ENCODE results near the gene DAB2IP. TPM values are rescaled to one million over a fixed set of nuclear protein-coding genes. Genes with fewer than 3 reads are reported as not detected.

Gene DAB2IP
- total and polyA plus RNA-seq, 8 donors, result 17.5 to 303 (median 45.6) TPM

DNA sequence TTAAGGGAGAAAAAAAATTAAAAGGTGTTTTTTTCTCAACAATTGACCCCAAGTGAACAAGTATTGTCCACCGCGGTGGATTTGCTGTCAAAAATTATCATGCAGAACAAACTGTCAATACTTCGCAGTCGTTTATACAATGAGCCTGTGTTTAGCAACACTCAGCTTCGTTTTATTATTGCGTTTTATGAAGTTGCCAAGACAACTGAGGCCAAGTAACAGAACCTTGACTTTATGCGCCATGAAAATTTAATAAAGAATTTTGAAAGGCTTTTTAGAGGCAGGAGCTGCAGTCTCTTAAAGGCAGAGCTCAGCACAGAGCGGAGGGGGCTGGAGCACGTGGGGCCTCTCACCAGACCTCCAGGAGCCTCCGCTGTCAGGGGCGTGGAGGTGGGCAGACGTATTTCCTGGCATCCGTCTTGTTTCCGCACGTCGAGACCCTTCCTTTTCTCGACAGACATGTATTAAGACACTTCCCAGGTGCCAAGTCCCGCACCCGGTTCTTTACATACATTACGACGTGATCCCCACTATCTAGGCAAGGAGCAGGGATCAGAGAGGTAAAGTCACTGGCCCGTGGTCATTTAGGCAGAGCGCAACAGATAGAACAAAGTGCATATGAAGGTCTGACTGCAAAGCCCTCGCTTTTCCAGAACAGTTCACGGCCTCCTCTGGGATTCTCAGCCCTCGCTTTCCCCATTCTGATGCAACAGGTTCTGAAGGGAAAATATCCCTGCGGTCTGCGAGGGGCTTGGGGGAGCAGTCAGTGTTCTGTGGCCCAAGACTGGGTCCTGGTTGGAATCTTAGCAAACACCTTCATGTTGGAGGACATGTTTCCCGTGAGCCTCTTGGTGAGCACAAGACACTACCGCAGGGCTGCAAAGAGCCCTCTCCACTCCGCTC, 164.4 kb downstream of the DAB2IP start:
- Histone ChIP-seq H3K9me3 (no peaks in the 10 kb centered on the region), H3K4me3 (no peak overlapping the region), H3K27ac (no peak overlapping the region), H3K27me3 (no peaks in the 10 kb centered on the region), H3K4me1 (peaks cover 0 to 3% (median 0%) of the 10 kb centered on the region in 4 donors), H3K36me3 (no peaks in the 10 kb centered on the region)
- intact Hi-C loops (cut with DNase I; ENCODE audit: low total_unique reads), result no loop called here
- TF ChIP-seq, protein P1, sequence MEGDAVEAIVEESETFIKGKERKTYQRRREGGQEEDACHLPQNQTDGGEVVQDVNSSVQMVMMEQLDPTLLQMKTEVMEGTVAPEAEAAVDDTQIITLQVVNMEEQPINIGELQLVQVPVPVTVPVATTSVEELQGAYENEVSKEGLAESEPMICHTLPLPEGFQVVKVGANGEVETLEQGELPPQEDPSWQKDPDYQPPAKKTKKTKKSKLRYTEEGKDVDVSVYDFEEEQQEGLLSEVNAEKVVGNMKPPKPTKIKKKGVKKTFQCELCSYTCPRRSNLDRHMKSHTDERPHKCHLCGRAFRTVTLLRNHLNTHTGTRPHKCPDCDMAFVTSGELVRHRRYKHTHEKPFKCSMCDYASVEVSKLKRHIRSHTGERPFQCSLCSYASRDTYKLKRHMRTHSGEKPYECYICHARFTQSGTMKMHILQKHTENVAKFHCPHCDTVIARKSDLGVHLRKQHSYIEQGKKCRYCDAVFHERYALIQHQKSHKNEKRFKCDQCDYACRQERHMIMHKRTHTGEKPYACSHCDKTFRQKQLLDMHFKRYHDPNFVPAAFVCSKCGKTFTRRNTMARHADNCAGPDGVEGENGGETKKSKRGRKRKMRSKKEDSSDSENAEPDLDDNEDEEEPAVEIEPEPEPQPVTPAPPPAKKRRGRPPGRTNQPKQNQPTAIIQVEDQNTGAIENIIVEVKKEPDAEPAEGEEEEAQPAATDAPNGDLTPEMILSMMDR (IDR thresholded peaks at IDR 0.05), result no peak
- TF ChIP-seq POLR2A (IDR thresholded peaks at IDR 0.05) (no peak), EP300 (IDR thresholded peaks at IDR 0.05) (no peak), POLR2AphosphoS5 (IDR thresholded peaks at IDR 0.05) (no peak)
- WGBS, 5 donors, result 81 to 85% (median 84%) methylated on average over 31 of the region's 31 CpGs
- no peak for DNase-seq

DNA sequence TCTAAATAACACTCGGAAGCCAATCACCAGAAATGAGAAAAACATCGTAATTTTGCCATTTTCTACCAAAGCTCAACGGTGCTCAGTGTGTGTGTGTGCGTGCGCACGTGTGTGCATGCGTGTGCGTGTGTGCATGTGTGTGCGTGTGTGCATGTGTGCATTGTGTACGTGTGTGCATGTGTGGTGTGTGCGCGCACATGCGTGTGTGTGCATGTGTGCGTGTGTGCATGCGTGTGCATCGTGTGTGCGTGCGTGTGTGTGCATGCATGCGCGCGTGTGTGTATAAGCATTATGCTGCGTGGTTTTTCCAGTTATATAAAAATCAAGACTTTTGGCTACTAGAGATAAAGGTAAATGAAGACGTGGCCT, 165.0 kb downstream of the DAB2IP start:
- Histone ChIP-seq H3K4me3 (no peak overlapping the region), H3K27me3 (no peaks in the 10 kb centered on the region), H3K9me3 (no peaks in the 10 kb centered on the region), H3K27ac (no peak overlapping the region), H3K4me1 (peaks cover 0 to 3% (median 0%) of the 10 kb centered on the region in 4 donors), H3K36me3 (no peaks in the 10 kb centered on the region)
- DNase-seq, result no peak
- 85 to 94% (median 89%) methylated on average over 23 of the region's 23 CpGs for WGBS, 5 donors
- TF ChIP-seq EP300 (IDR thresholded peaks at IDR 0.05) (no peak), POLR2AphosphoS5 (IDR thresholded peaks at IDR 0.05) (no peak), POLR2A (IDR thresholded peaks at IDR 0.05) (no peak)
- TF ChIP-seq, protein P1 (IDR thresholded peaks at IDR 0.05), result no peak
- intact Hi-C loops (cut with DNase I; ENCODE audit: low total_unique reads), result no loop called here

DNA sequence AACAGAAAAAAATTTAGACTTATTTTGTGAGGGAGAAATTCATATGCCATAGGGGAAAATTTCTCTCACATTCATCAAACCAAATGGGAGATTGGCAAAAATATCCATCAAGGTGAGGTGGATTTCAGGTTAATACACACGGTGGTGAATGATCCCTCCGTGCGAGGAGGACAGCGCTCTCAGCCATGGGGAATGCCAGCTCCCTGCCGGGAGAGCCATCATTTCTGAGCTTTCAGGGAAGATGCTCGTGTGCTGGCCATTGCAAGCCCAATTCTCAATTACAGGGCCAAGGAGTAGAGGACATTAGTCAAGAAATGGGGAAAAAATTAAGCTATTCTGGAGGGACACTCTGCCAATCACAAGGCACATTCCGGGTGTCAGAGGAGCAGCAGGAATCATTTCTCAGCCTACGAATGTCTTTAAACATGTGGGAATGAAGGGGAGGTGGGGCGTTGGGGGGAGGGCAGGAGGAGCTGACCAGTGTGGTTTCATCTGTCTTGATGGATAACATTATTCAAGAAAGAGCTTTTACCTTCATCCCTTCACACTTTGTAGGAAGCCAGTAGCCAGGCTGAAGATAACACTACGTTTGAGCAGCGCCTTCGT, 165.5 kb downstream of the DAB2IP start:
- H3K36me3 ChIP-seq, result peaks cover 0 to 4% (median 0%) of the 10 kb centered on the region in 4 donors
- 75 to 82% (median 78%) methylated on average over 12 of the region's 12 CpGs for WGBS, 5 donors
- H3K4me1 ChIP-seq, result peaks cover 0 to 3% (median 0%) of the 10 kb centered on the region in 4 donors
- TF ChIP-seq, protein P1 (IDR thresholded peaks at IDR 0.05), result no peak
- TF ChIP-seq POLR2AphosphoS5 (IDR thresholded peaks at IDR 0.05), result no peak
- TF ChIP-seq POLR2A (IDR thresholded peaks at IDR 0.05), result no peak
- TF ChIP-seq EP300 (IDR thresholded peaks at IDR 0.05), result no peak
- no peaks in the 10 kb centered on the region for H3K9me3 ChIP-seq
- intact Hi-C loops (cut with DNase I; ENCODE audit: low total_unique reads), result no loop called here
- no peak for DNase-seq
- no peak overlapping the region for H3K27ac ChIP-seq
- H3K27me3 ChIP-seq, result no peaks in the 10 kb centered on the region
- no peak overlapping the region for H3K4me3 ChIP-seq

DNA sequence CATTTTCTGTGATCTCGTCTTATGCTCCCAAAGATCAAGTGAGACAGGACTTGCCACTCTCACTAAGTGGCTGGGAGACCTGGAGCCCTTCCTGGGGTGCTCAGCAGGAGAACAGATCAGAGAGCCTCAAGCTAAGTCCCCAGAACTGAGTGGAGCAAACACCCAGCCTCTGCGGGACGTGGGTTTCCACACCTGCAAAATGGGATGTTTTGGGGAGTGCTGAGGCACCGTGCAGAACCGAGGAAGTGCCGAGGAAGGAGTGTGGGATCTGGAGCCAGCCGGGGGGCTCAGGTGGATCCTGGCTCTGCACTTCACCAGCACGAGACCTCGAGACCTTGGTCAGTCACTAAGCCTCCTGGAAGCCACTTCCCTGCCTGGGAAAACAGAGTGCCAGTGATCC, 166.0 kb downstream of the DAB2IP start:
- H3K4me1 ChIP-seq, result peaks cover 0 to 3% (median 0%) of the 10 kb centered on the region in 4 donors
- intact Hi-C loops (cut with DNase I; ENCODE audit: low total_unique reads), result no loop called here
- DNase-seq, result no peak
- H3K27me3 ChIP-seq, result no peaks in the 10 kb centered on the region
- H3K36me3 ChIP-seq, result peaks cover 0 to 9% (median 0%) of the 10 kb centered on the region in 4 donors
- TF ChIP-seq EP300 (IDR thresholded peaks at IDR 0.05), result no peak
- no peak for TF ChIP-seq POLR2A (IDR thresholded peaks at IDR 0.05)
- TF ChIP-seq, protein P1 (IDR thresholded peaks at IDR 0.05), result no peak
- TF ChIP-seq POLR2AphosphoS5 (IDR thresholded peaks at IDR 0.05), result no peak
- H3K27ac ChIP-seq, result no peak overlapping the region
- H3K4me3 ChIP-seq, result no peak overlapping the region
- 85 to 93% (median 88%) methylated on average over 8 to 9 of the region's 9 CpGs for WGBS, 5 donors
- H3K9me3 ChIP-seq, result no peaks in the 10 kb centered on the region

Data from stomach (tissue), 9 donors.